PC-3 (cell line): Measurements from ENCODE around the gene ABCG2.

ENCODE experiments used
- EZH2 ChIP-seq: fragments of 300-600 bp; sonication (generic); IDR thresholded peaks from one replicate; pipeline ENCODE4 v1.6.1; 2017; ENCODE audit warnings: antibody characterized with exemption, mild to moderate bottlenecking, low read length; ENCODE audit not compliant: unreplicated experiment
- EZH2phosphoT487 ChIP-seq: fragments of 300-600 bp; sonication (generic); IDR thresholded peaks from 2 replicates; pipeline ENCODE4 v1.6.1; 2018; ENCODE audit warnings: mild to moderate bottlenecking, antibody characterized with exemption, low read length, borderline replicate concordance
- TF ChIP-seq, protein P1 (sequence below): fragments of 300-600 bp; sonication (generic); conservative IDR thresholded peaks from 2 replicates; pipeline ENCODE4 v1.5.1; 2017; ENCODE audit warnings: antibody characterized with exemption, low read depth, mild to moderate bottlenecking, low read length

- TF ChIP-seq, protein P1, sequence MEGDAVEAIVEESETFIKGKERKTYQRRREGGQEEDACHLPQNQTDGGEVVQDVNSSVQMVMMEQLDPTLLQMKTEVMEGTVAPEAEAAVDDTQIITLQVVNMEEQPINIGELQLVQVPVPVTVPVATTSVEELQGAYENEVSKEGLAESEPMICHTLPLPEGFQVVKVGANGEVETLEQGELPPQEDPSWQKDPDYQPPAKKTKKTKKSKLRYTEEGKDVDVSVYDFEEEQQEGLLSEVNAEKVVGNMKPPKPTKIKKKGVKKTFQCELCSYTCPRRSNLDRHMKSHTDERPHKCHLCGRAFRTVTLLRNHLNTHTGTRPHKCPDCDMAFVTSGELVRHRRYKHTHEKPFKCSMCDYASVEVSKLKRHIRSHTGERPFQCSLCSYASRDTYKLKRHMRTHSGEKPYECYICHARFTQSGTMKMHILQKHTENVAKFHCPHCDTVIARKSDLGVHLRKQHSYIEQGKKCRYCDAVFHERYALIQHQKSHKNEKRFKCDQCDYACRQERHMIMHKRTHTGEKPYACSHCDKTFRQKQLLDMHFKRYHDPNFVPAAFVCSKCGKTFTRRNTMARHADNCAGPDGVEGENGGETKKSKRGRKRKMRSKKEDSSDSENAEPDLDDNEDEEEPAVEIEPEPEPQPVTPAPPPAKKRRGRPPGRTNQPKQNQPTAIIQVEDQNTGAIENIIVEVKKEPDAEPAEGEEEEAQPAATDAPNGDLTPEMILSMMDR: no peak
- TF ChIP-seq EZH2: no peak
- no peak for TF ChIP-seq EZH2phosphoT487
These were observed 30.9 kb upstream of the ABCG2 start for GRCh38 chr4:88189418-88189738.
